Lower leg skin (tissue), 3 donors: ENCODE measurements around the gene ZNF672.

Source experiments
- POLR2A ChIP-seq, 2 donors: fragments of 450-650 bp; IDR thresholded peaks; one replicate each; pipeline ENCODE4 v1.6.1; 2016 to 2017; ENCODE audit warnings: antibody characterized with exemption in 2 of 2, mild to moderate bottlenecking in 1 of 2, moderate library complexity in 1 of 2
- TF ChIP-seq, protein P1 (sequence below), 3 donors: fragments of 450-650 bp; IDR thresholded peaks; one replicate each; pipeline ENCODE4 v1.5.1; 2016; ENCODE audit warnings: antibody characterized with exemption in 3 of 3, mild to moderate bottlenecking in 3 of 3, moderate library complexity in 2 of 3

DNA sequence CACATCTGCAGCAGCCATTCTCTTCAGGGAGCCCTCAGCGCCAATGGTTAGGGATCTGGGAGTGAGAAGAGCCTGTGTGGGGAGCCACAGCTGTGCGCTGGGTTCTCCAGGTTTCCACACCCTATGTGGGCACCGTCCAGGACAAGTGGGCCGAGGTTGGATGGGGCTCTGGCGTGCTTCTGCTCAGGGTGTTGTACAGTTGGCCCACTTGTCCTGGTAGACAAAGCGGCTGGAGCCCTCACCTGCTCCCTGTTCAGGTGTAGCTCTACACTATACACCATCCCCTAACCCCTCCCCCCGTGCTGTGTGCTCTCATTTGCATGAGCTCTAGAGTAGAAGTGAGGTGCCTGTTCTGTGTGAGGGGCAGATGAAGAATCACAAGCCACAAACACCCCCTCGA lies 24.5 kb upstream of the ZNF672 start:
- TF ChIP-seq, protein P1, sequence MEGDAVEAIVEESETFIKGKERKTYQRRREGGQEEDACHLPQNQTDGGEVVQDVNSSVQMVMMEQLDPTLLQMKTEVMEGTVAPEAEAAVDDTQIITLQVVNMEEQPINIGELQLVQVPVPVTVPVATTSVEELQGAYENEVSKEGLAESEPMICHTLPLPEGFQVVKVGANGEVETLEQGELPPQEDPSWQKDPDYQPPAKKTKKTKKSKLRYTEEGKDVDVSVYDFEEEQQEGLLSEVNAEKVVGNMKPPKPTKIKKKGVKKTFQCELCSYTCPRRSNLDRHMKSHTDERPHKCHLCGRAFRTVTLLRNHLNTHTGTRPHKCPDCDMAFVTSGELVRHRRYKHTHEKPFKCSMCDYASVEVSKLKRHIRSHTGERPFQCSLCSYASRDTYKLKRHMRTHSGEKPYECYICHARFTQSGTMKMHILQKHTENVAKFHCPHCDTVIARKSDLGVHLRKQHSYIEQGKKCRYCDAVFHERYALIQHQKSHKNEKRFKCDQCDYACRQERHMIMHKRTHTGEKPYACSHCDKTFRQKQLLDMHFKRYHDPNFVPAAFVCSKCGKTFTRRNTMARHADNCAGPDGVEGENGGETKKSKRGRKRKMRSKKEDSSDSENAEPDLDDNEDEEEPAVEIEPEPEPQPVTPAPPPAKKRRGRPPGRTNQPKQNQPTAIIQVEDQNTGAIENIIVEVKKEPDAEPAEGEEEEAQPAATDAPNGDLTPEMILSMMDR (IDR thresholded peaks at IDR 0.05) = no peak
- TF ChIP-seq POLR2A (IDR thresholded peaks at IDR 0.05) = no peak
